Measurements from ENCODE around the gene S100A1. TPM values are rescaled to one million over a fixed set of nuclear protein-coding genes. Genes with fewer than 3 reads are reported as not detected.

The S100A1 gene
- total and polyA plus RNA-seq, 2 of the 13 experiments (the other 11 are each of a cell fraction or from before 2014, with no cell fraction given) = 120 to 251 TPM

GRCh38 chr1:153633754-153634665, 5.8 kb downstream of the S100A1 start, which contains the start of gene CHTOP (continued):
- TF ChIP-seq ZBTB40 (IDR thresholded peaks at IDR 0.05) = no peak
- peak; percentile 83 for TF ChIP-seq ZBTB40 (CRISPR knock-in tag; IDR thresholded peaks at IDR 0.05)
- TF ChIP-seq ZNF598 (CRISPR knock-in tag; IDR thresholded peaks at IDR 0.05; ENCODE audit: borderline replicate concordance) = peak; percentile 94
- TF ChIP-seq ZSCAN5A (CRISPR knock-in tag; IDR thresholded peaks at IDR 0.05; ENCODE audit: borderline replicate concordance) = 0 out of 2 replicates have a peak, but pooled peaks have one; percentile 19
- no peak; the same call in 1 of the 2 replicates for TF ChIP-seq HDAC6 (IDR thresholded peaks at IDR 0.05; ENCODE audit: low read depth, low read length)
- TF ChIP-seq UBTF (CRISPR knock-in tag; IDR thresholded peaks at IDR 0.05) = peak; percentile 86
- peak; percentile 87 for TF ChIP-seq CREB1 (IDR thresholded peaks at IDR 0.05)
- peak; percentile 95 for TF ChIP-seq CREB1 (CRISPR knock-in tag; IDR thresholded peaks at IDR 0.05)
